Measurements from ENCODE around the gene OOSP1. TPM values are rescaled to one million over a fixed set of nuclear protein-coding genes. Genes with fewer than 3 reads are reported as not detected.

The OOSP1 gene
- total and polyA plus RNA-seq, 2 experiments from 2014 or later: not detected

DNA sequence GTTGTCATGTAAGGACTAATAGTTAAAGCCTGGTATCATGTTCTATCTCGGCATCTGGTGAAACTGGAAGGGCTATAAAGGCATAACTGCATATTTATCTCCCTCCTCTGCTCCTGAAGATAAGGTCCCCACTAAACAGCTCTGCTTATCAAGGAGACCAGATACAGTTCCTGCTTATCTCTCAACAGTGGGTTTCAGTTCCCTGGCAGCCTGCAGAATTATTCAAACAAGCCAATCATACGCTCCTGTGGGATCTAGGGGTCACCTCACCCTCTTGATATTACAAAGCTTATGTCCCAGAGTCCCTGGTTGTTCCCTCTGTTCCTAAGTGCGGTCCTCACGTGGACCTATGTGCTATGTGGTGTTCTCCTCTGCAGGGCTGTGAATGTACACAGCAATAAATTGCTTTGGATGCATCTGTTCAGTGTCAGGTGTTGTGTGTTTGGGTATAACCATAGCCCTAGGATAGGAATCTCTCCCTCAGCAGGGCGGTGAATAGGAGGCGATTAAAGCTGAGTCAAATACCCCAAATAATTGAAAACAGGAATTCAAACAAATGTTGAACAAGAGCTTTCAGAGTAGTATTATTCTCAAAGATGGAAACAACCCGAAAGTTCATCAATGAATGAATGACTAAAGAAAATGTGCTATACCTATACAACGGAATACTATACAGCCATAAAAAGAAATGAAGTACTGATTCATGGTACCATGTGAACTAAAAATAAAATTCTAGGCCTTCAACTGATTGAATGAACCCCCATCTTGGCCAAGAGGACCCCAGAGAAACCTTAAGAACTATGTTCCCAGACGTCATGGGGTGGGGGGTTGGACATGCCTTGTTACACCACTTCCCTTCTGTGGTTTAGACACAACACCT lies 22.5 kb downstream of the OOSP1 start:
- no peak overlapping the region for H3K9ac ChIP-seq
- H3K4me2 ChIP-seq (ENCODE audit: unreplicated experiment): no peak overlapping the region
- in situ Hi-C loops (cut with MboI): no loop called here
- no peaks in the 10 kb centered on the region; the same call in 1 of the 2 replicates for H3K4me1 ChIP-seq (ENCODE audit: insufficient read depth)
- H3K36me3 ChIP-seq (ENCODE audit: low read depth): no peaks in the 10 kb centered on the region
- TF ChIP-seq EZH2phosphoT487 (IDR thresholded peaks at IDR 0.05; ENCODE audit: insufficient read depth, low read depth): no peak
- no peak for TF ChIP-seq EZH2 (IDR thresholded peaks at IDR 0.05; ENCODE audit: insufficient read depth, poor library complexity, severe bottlenecking)
- DNase-seq: no peak
- no peaks in the 10 kb centered on the region for H3K79me2 ChIP-seq (ENCODE audit: insufficient read depth)
- no peaks in the 10 kb centered on the region for H3K9me3 ChIP-seq (ENCODE audit: low read depth)
- H3K27ac ChIP-seq: no peak overlapping the region
- no peak overlapping the region for H2AFZ ChIP-seq
- H3K27me3 ChIP-seq (replicated peaks; ENCODE audit: insufficient read depth): no peaks in the 10 kb centered on the region
- H3K9me2 ChIP-seq (ENCODE audit: insufficient read depth): no peaks in the 10 kb centered on the region
- no peak overlapping the region for H3K4me3 ChIP-seq
- H3F3A ChIP-seq (ENCODE audit: insufficient read depth): no peaks in the 10 kb centered on the region
- H4K20me1 ChIP-seq (ENCODE audit: insufficient read depth): no peaks in the 10 kb centered on the region
- 28 to 31% methylated on average over 9 of the region's 9 CpGs for WGBS, 2 experiments (ENCODE audit: low coverage in 1 of 2, low lambda C conversion rate in 2 of 2, missing lambda C conversion rate in 2 of 2)

DNA sequence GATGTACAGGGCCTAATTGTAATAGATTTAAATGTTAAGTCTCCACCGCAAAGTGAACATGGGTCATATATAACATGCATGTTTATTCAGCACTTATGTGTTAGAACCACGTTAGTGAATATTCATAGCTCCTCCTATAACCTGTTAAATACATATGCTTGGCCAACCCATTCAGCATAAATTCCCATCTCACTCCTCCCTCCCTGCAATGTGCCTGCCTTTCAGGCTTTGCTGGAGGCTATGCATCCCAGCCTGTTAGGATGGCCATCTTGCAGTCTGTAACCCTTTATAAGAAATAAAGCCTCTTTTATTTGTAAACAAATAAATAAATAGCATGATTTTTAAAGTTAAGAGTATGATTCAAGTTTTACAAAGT lies 23.9 kb downstream of the OOSP1 start:
- DNase-seq: no peak
- no peaks in the 10 kb centered on the region for H3K27me3 ChIP-seq (replicated peaks; ENCODE audit: insufficient read depth)

DNA sequence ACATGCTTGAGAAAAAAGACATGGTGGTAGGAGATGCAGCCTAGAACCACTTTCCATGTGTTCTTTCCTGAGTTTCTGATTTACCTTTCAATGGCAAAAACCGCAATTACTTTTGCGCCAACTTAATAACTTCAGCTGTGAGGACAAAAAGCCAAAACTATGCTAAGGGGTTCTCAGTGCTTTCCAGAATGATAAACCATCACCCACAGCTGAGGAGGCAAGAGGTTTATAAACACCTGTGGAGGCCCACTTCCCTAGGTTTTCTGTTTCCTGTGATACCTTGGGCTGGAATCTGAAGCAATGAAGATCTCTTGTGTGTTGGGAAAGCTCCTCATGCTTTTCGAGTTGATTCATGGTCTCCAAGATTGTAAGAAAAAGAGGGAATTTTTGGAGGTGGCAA lies 25.5 kb downstream of the OOSP1 start, which contains the start of gene OOSP4A:
OOSP4A (plus strand) TSS at position 301 of the 400 bp plus-strand sequence; CDS start at position 301, 0 bp downstream.
- Histone ChIP-seq H3F3A (ENCODE audit: insufficient read depth) (no peaks in the 10 kb centered on the region), H2AFZ (no peak within 1 kb of the TSS), H3K4me3 (no peak within 1 kb of the TSS), H3K9ac (no peak within 1 kb of the TSS), H3K9me3 (ENCODE audit: low read depth) (no peaks in the 10 kb centered on the region), H3K4me2 (ENCODE audit: unreplicated experiment) (no peak within 1 kb of the TSS), H3K4me1 (ENCODE audit: insufficient read depth) (no peaks in the 10 kb centered on the region), H3K9me2 (ENCODE audit: insufficient read depth) (no peaks in the 10 kb centered on the region), H3K36me3 (ENCODE audit: low read depth) (no peaks in the 10 kb centered on the region), H3K27me3 (replicated peaks; ENCODE audit: insufficient read depth) (no peaks in the 10 kb centered on the region), H3K79me2 (ENCODE audit: insufficient read depth) (no peaks in the 10 kb centered on the region), H3K27ac (no peak within 1 kb of the TSS), H4K20me1 (ENCODE audit: insufficient read depth) (no peaks in the 10 kb centered on the region)
- TF ChIP-seq EZH2 (IDR thresholded peaks at IDR 0.05; ENCODE audit: insufficient read depth, poor library complexity, severe bottlenecking) (no peak), EZH2phosphoT487 (IDR thresholded peaks at IDR 0.05; ENCODE audit: insufficient read depth, low read depth) (no peak)
- no peak for DNase-seq
- in situ Hi-C loops (cut with MboI): no loop called here
- WGBS, 2 experiments (ENCODE audit: low coverage in 1 of 2, low lambda C conversion rate in 2 of 2, missing lambda C conversion rate in 2 of 2): 54 to 57% methylated on average over 3 of the region's 3 CpGs

More for the DNA sequence above, 23.9 kb downstream of the OOSP1 start:
- Histone ChIP-seq H3K79me2 (ENCODE audit: insufficient read depth) (no peaks in the 10 kb centered on the region), H3K9me3 (ENCODE audit: low read depth) (no peaks in the 10 kb centered on the region), H3K9ac (no peak overlapping the region), H4K20me1 (ENCODE audit: insufficient read depth) (no peaks in the 10 kb centered on the region), H3K4me2 (ENCODE audit: unreplicated experiment) (no peak overlapping the region), H3K4me3 (no peak overlapping the region), H2AFZ (no peak overlapping the region), H3K9me2 (ENCODE audit: insufficient read depth) (no peaks in the 10 kb centered on the region), H3K4me1 (ENCODE audit: insufficient read depth) (no peaks in the 10 kb centered on the region; the same call in 1 of the 2 replicates), H3K27ac (no peak overlapping the region), H3K36me3 (ENCODE audit: low read depth) (no peaks in the 10 kb centered on the region), H3F3A (ENCODE audit: insufficient read depth) (no peaks in the 10 kb centered on the region)
- no peak for TF ChIP-seq EZH2 (IDR thresholded peaks at IDR 0.05; ENCODE audit: insufficient read depth, poor library complexity, severe bottlenecking)
- TF ChIP-seq EZH2phosphoT487 (IDR thresholded peaks at IDR 0.05; ENCODE audit: insufficient read depth, low read depth): no peak
- 20 to 30% methylated on average over 2 of the region's 2 CpGs for WGBS, 2 experiments (ENCODE audit: low coverage in 1 of 2, low lambda C conversion rate in 2 of 2, missing lambda C conversion rate in 2 of 2)
- in situ Hi-C loops (cut with MboI): no loop called here

DNA sequence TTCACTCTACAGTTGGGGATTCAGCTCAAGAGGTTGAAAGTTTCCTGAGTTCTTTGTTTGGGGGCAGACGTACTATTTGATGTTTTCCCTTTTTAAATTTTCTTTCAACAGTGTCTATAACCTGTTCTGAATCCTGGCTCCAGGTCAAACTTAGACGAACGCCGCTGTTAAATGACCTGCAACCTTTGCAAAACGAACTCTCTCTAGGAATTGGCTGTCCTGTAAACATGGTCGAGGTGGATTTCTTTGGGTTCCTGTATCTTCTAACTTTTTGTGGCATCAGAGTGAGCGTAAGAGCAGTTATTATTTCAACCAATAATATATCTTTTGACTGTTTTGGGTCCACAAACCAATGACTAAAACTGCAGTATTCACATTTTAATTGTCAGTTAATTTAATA lies 27.2 kb downstream of the OOSP1 start:
- H3K9me3 ChIP-seq (ENCODE audit: low read depth): no peaks in the 10 kb centered on the region
- H3K9me2 ChIP-seq (ENCODE audit: insufficient read depth): no peaks in the 10 kb centered on the region
- no peaks in the 10 kb centered on the region for H4K20me1 ChIP-seq (ENCODE audit: insufficient read depth)
- no peaks in the 10 kb centered on the region for H3K36me3 ChIP-seq (ENCODE audit: low read depth)
- no peaks in the 10 kb centered on the region for H3K79me2 ChIP-seq (ENCODE audit: insufficient read depth)
- no peak overlapping the region for H3K4me2 ChIP-seq (ENCODE audit: unreplicated experiment)
- no peak overlapping the region for H3K9ac ChIP-seq
- in situ Hi-C loops (cut with MboI): no loop called here
- H3K4me1 ChIP-seq (ENCODE audit: insufficient read depth): no peaks in the 10 kb centered on the region
- no peak overlapping the region for H3K4me3 ChIP-seq
- no peak overlapping the region for H3K27ac ChIP-seq
- no peaks in the 10 kb centered on the region for H3K27me3 ChIP-seq (replicated peaks; ENCODE audit: insufficient read depth)
- H3F3A ChIP-seq (ENCODE audit: insufficient read depth): no peaks in the 10 kb centered on the region
- 11 to 18% methylated on average over 7 of the region's 7 CpGs for whole genome bisulfite sequencing, 2 experiments (ENCODE audit: low coverage in 1 of 2, low lambda C conversion rate in 2 of 2, missing lambda C conversion rate in 2 of 2)
- no peak overlapping the region for H2AFZ ChIP-seq
- TF ChIP-seq EZH2 (IDR thresholded peaks at IDR 0.05; ENCODE audit: insufficient read depth, poor library complexity, severe bottlenecking) (no peak), EZH2phosphoT487 (IDR thresholded peaks at IDR 0.05; ENCODE audit: insufficient read depth, low read depth) (no peak)
- DNase-seq: no peak
